Measurements from ENCODE around the gene NUTM1. TPM values are rescaled to one million over a fixed set of nuclear protein-coding genes. Genes with fewer than 3 reads are reported as not detected.
"Not testable (repeated sequence)": the region's sequence is repeated elsewhere in the genome, so short reads cannot be mapped to it uniquely, and the experiment has no call there.

Gene NUTM1
- total and polyA plus RNA-seq, 2 donors (not counting 1 experiment from before 2014, with no cell fraction given): not detected

DNA sequence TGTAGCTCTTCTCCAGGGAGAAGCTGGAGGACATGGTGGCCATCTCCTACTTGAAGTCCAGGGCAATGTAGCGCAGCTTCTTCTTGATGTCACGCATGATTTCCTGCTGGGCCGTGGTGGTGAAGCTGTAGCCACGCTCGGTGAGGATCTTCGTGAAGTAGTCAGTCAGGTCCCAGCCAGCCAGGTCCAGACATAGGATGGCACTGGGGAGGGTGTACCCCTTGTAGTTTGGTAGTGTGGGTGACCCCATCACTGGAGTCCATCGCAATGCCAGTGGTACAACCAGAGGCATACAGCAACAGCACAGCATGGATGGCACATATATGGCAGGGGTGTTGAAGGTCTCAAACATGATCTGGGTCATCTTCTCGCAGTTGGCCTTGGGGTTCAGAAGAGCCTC lies 30.8 kb downstream of the NUTM1 start:
- Histone ChIP-seq H3K9me3 (ENCODE audit: control extremely low read depth in 1 of 3, control insufficient read depth in 2 of 3, insufficient read depth in 1 of 3, low read length in 2 of 3) (no peaks in the 10 kb centered on the region), H3K36me3 (replicated peaks in 1 of 2; ENCODE audit: control extremely low read depth in 1 of 2, control insufficient read depth in 1 of 2, extremely low read depth in 1 of 2, insufficient read depth in 2 of 2, low read length in 1 of 2) (no peaks in the 10 kb centered on the region), H3K4me3 (ENCODE audit: control extremely low read depth in 1 of 5, extremely low read depth in 1 of 5, insufficient read depth in 1 of 5, low read depth in 2 of 5, low read length in 4 of 5) (no peak overlapping the region), H3K27me3 (replicated peaks in 1 of 4; ENCODE audit: control extremely low read depth in 1 of 4, control insufficient read depth in 3 of 4, insufficient read depth in 4 of 4, low read length in 3 of 4) (no peaks in the 10 kb centered on the region), H4K20me1 (ENCODE audit: control insufficient read depth, insufficient read depth, low read length, poor library complexity, severe bottlenecking) (no peaks in the 10 kb centered on the region), H3K4me2 (replicated peaks; ENCODE audit: low read depth, low read length, poor library complexity, severe bottlenecking) (no peak overlapping the region), H3K27ac (ENCODE audit: low read length in 2 of 2) (no peak overlapping the region), H3K79me2 (ENCODE audit: control insufficient read depth, insufficient read depth, low read length) (no peaks in the 10 kb centered on the region), H3K9ac (ENCODE audit: low read length) (no peak overlapping the region), H3K4me1 (ENCODE audit: control insufficient read depth in 2 of 2, insufficient read depth in 2 of 2, low read length in 2 of 2) (peaks cover 0 to 2% of the 10 kb centered on the region in 2 donors), H2AFZ (ENCODE audit: insufficient read depth, low read depth, low read length, poor library complexity, severe bottlenecking) (no peak overlapping the region)
- H3K27me3 Mint-ChIP-seq: no peaks in the 10 kb centered on the region
- peaks cover 11% of the 10 kb centered on the region for H3K4me1 Mint-ChIP-seq
- peaks cover 5% of the 10 kb centered on the region for H3K9me3 Mint-ChIP-seq (ENCODE audit: insufficient read depth)
- ChIA-PET POLR2A (no interaction called here), CTCF (no interaction called here)
- WGBS (ENCODE audit: insufficient coverage): over 99% methylated on average over 8 of the region's 8 CpGs
- TF ChIP-seq, protein P1, sequence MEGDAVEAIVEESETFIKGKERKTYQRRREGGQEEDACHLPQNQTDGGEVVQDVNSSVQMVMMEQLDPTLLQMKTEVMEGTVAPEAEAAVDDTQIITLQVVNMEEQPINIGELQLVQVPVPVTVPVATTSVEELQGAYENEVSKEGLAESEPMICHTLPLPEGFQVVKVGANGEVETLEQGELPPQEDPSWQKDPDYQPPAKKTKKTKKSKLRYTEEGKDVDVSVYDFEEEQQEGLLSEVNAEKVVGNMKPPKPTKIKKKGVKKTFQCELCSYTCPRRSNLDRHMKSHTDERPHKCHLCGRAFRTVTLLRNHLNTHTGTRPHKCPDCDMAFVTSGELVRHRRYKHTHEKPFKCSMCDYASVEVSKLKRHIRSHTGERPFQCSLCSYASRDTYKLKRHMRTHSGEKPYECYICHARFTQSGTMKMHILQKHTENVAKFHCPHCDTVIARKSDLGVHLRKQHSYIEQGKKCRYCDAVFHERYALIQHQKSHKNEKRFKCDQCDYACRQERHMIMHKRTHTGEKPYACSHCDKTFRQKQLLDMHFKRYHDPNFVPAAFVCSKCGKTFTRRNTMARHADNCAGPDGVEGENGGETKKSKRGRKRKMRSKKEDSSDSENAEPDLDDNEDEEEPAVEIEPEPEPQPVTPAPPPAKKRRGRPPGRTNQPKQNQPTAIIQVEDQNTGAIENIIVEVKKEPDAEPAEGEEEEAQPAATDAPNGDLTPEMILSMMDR (IDR thresholded peaks at IDR 0.05): no peak
- TF ChIP-seq EZH2 (IDR thresholded peaks at IDR 0.05; ENCODE audit: borderline replicate concordance, insufficient read depth, low read depth, low read length, poor library complexity, severe bottlenecking): no peak
- DNase-seq (no peak), ATAC-seq (ENCODE audit: low read depth) (no peak)
- H3K4me3 Mint-ChIP-seq: no peak overlapping the region
- intact Hi-C loops (cut with micrococcal nuclease): no loop called here
- no peak overlapping the region for H3K27ac Mint-ChIP-seq

DNA sequence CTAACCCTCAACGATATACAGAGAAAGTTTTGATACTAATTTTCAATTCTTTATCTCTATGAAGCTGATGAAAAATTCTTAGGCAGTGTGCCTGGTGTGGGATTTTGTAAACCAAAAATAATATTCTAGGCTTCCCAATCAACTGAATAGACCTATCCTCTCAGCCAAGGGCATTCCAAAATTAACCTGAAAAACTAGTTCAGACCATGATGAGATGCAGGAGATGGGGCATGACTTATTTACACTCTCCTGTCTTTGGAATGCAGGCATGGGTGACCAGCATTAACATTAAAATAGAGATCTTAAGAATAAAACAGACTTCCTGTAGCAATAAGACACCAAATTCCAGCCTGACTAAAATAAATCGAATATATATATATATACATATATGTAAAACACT lies 31.7 kb downstream of the NUTM1 start:
- no peak overlapping the region for H2AFZ ChIP-seq (ENCODE audit: insufficient read depth, low read depth, low read length, poor library complexity, severe bottlenecking)
- DNase-seq: no peak
- POLR2A ChIA-PET: no interaction called here

DNA sequence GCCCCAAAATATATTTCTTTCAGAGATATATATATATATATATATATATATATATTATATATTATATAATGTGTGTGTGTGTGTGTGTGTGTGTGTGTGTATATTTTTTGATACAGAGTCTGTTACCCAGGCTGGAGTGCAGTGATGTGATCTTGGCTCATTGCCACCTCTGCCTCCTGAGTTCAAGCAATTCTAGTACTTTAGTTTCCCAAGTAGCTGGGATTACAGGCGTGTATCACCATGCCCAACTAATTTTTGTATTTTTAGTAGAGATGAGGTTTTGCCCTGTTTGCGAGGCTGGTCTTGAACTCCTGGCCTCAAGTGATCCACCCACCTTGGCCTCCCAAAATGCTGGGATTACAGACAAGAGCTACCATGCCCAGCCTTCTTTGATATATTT lies 32.4 kb downstream of the NUTM1 start:
- H3K4me3 ChIP-seq (ENCODE audit: control extremely low read depth in 1 of 5, extremely low read depth in 1 of 5, insufficient read depth in 1 of 5, low read depth in 2 of 5, low read length in 4 of 5); H3K9me3 ChIP-seq (ENCODE audit: control extremely low read depth in 1 of 3, control insufficient read depth in 2 of 3, insufficient read depth in 1 of 3, low read length in 2 of 3); H3K9me3 Mint-ChIP-seq (ENCODE audit: insufficient read depth); DNase-seq; H3K27ac Mint-ChIP-seq; H3K36me3 ChIP-seq (replicated peaks in 1 of 2; ENCODE audit: control extremely low read depth in 1 of 2, control insufficient read depth in 1 of 2, extremely low read depth in 1 of 2, insufficient read depth in 2 of 2, low read length in 1 of 2); ATAC-seq (ENCODE audit: low read depth); H3K9ac ChIP-seq (ENCODE audit: low read length); H3K4me2 ChIP-seq (replicated peaks; ENCODE audit: low read depth, low read length, poor library complexity, severe bottlenecking); H2AFZ ChIP-seq (ENCODE audit: insufficient read depth, low read depth, low read length, poor library complexity, severe bottlenecking); H3K27ac ChIP-seq (ENCODE audit: low read length in 2 of 2); H3K79me2 ChIP-seq (ENCODE audit: control insufficient read depth, insufficient read depth, low read length); intact Hi-C loops (cut with micrococcal nuclease); POLR2A ChIA-PET; H3K27me3 Mint-ChIP-seq; H3K27me3 ChIP-seq (replicated peaks in 1 of 4; ENCODE audit: control extremely low read depth in 1 of 4, control insufficient read depth in 3 of 4, insufficient read depth in 4 of 4, low read length in 3 of 4); H3K4me1 Mint-ChIP-seq; H3K4me3 Mint-ChIP-seq; H4K20me1 ChIP-seq (ENCODE audit: control insufficient read depth, insufficient read depth, low read length, poor library complexity, severe bottlenecking); H3K4me1 ChIP-seq (ENCODE audit: control insufficient read depth in 2 of 2, insufficient read depth in 2 of 2, low read length in 2 of 2): not testable (repeated sequence)
- WGBS (ENCODE audit: insufficient coverage): no CpG with 5 or more reads among the region's 2 CpGs
- CTCF ChIA-PET: interaction anchor here (1.1 kb wide), 1 partner anchor 33 kb away, joined by 3 read pairs; the partner anchor contains the start of gene NOP10

More for the DNA sequence above, 31.7 kb downstream of the NUTM1 start:
- no peak for TF ChIP-seq EZH2 (IDR thresholded peaks at IDR 0.05; ENCODE audit: borderline replicate concordance, insufficient read depth, low read depth, low read length, poor library complexity, severe bottlenecking)
- TF ChIP-seq, protein P1 (IDR thresholded peaks at IDR 0.05): no peak
- intact Hi-C loops (cut with micrococcal nuclease): no loop called here
- Histone ChIP-seq H3K27me3 (replicated peaks in 1 of 4; ENCODE audit: control extremely low read depth in 1 of 4, control insufficient read depth in 3 of 4, insufficient read depth in 4 of 4, low read length in 3 of 4) (no peaks in the 10 kb centered on the region), H3K36me3 (replicated peaks in 1 of 2; ENCODE audit: control extremely low read depth in 1 of 2, control insufficient read depth in 1 of 2, extremely low read depth in 1 of 2, insufficient read depth in 2 of 2, low read length in 1 of 2) (no peaks in the 10 kb centered on the region), H3K79me2 (ENCODE audit: control insufficient read depth, insufficient read depth, low read length) (no peaks in the 10 kb centered on the region), H3K9ac (ENCODE audit: low read length) (no peak overlapping the region), H3K4me2 (replicated peaks; ENCODE audit: low read depth, low read length, poor library complexity, severe bottlenecking) (no peak overlapping the region), H3K4me1 (ENCODE audit: control insufficient read depth in 2 of 2, insufficient read depth in 2 of 2, low read length in 2 of 2) (no peaks in the 10 kb centered on the region), H3K27ac (ENCODE audit: low read length in 2 of 2) (no peak overlapping the region), H4K20me1 (ENCODE audit: control insufficient read depth, insufficient read depth, low read length, poor library complexity, severe bottlenecking) (no peaks in the 10 kb centered on the region), H3K4me3 (ENCODE audit: control extremely low read depth in 1 of 5, extremely low read depth in 1 of 5, insufficient read depth in 1 of 5, low read depth in 2 of 5, low read length in 4 of 5) (no peak overlapping the region), H3K9me3 (ENCODE audit: control extremely low read depth in 1 of 3, control insufficient read depth in 2 of 3, insufficient read depth in 1 of 3, low read length in 2 of 3) (no peaks in the 10 kb centered on the region)
- Mint-ChIP-seq H3K27me3 (no peaks in the 10 kb centered on the region), H3K9me3 (ENCODE audit: insufficient read depth) (peaks cover 5% of the 10 kb centered on the region), H3K4me1 (peaks cover 6% of the 10 kb centered on the region), H3K27ac (no peak overlapping the region), H3K4me3 (no peak overlapping the region)
- no peak for ATAC-seq (ENCODE audit: low read depth)
- WGBS (ENCODE audit: insufficient coverage): no CpG with 5 or more reads among the region's 2 CpGs
- CTCF ChIA-PET: no interaction called here

Measured in B cell (primary cell).